Mucosa of gallbladder (tissue), 1 donor: ENCODE data around the gene DDX43. TPM values are rescaled to one million over a fixed set of nuclear protein-coding genes. Genes with fewer than 3 reads are reported as not detected.
"Not testable (repeated sequence)": the region's sequence is repeated elsewhere in the genome, so short reads cannot be mapped to it uniquely, and the experiment has no call there.

Experiments
- DNase-seq: peaks from one replicate; pipeline ENCODE4 v3.0.0-alpha.2; 2020; ENCODE audit warnings: low spot score
- total RNA-seq: library from RNA; stranded (reverse); gene quantifications from one replicate; pipeline ENCODE4 v1.2.1, GENCODE V29; 2021
- donor health status: DM: no; HTN: no; CAD: no.

Gene DDX43
- total RNA-seq, 1 donor from 2014 or later = 1.6 TPM

- peak; percentile 16 for DNase-seq
Measured at GRCh38 chr6:73388800-73389512, 5.7 kb upstream of the DDX43 start.

- no peak for DNase-seq
Measured at GRCh38 chr6:73389854-73390253, 4.8 kb upstream of the DDX43 start.

GRCh38 chr6:73391675-73392074 lies 3.0 kb upstream of the DDX43 start:
- DNase-seq = no peak

GRCh38 chr6:73392188-73392587 lies 2.4 kb upstream of the DDX43 start:
- DNase-seq = not testable (repeated sequence)

- no peak for DNase-seq
Measured at GRCh38 chr6:73393278-73393677, 1.4 kb upstream of the DDX43 start.

GRCh38 chr6:73395875-73396274 lies 1.2 kb downstream of the DDX43 start:
- no peak for DNase-seq

- DNase-seq = no peak
Measured at GRCh38 chr6:73400656-73401055, 6.0 kb downstream of the DDX43 start.

- no peak for DNase-seq
Measured at GRCh38 chr6:73409395-73409794, 14.8 kb downstream of the DDX43 start.

- DNase-seq = no peak
Measured at GRCh38 chr6:73413102-73413501, 18.5 kb downstream of the DDX43 start.

GRCh38 chr6:73418081-73418741 lies 23.6 kb downstream of the DDX43 start:
- no peak for DNase-seq

GRCh38 chr6:73421534-73421933 lies 26.9 kb downstream of the DDX43 start:
- DNase-seq = no peak

GRCh38 chr6:73435236-73435635 lies 40.6 kb downstream of the DDX43 start:
- no peak for DNase-seq

GRCh38 chr6:73443555-73443954 lies 48.9 kb downstream of the DDX43 start:
- no peak for DNase-seq

- DNase-seq = peak; percentile 22
Measured at GRCh38 chr6:73451223-73452106, 56.8 kb downstream of the DDX43 start.

GRCh38 chr6:73452107-73452461 lies 57.5 kb downstream of the DDX43 start, which contains the start of gene CGAS:
Gene CGAS, minus strand, starts transcription at chr6:73452297. Its CDS starts 116 bp downstream, at chr6:73452181.
- peak; percentile 69 for DNase-seq

GRCh38 chr6:73455865-73456629 lies 61.4 kb downstream of the DDX43 start:
- DNase-seq = no peak

GRCh38 chr6:73459474-73459873 lies 64.8 kb downstream of the DDX43 start:
- DNase-seq = not testable (repeated sequence)

GRCh38 chr6:73460056-73460455 lies 65.4 kb downstream of the DDX43 start:
- DNase-seq = no peak

GRCh38 chr6:73461537-73462350 lies 67.1 kb downstream of the DDX43 start, which contains the start of gene MTO1:
Gene MTO1, plus strand, starts transcription at chr6:73461737. Its CDS starts 118 bp downstream, at chr6:73461855.
- DNase-seq = peak; percentile 92
